ENCODE results near the gene WRNIP1.
A peak's percentile ranks its signal among the peaks of the same experiment; 100 is the strongest.

WRNIP1 gene

GRCh38 chr6:2763876-2764540 lies 1.2 kb upstream of the WRNIP1 start:
- peak in 1 of 2 experiments; percentile 10 for DNase-seq

- peak; percentile 39 to 70 for DNase-seq
Observed at GRCh38 chr6:2764610-2765165, 505 bp upstream of the WRNIP1 start.

DNA sequence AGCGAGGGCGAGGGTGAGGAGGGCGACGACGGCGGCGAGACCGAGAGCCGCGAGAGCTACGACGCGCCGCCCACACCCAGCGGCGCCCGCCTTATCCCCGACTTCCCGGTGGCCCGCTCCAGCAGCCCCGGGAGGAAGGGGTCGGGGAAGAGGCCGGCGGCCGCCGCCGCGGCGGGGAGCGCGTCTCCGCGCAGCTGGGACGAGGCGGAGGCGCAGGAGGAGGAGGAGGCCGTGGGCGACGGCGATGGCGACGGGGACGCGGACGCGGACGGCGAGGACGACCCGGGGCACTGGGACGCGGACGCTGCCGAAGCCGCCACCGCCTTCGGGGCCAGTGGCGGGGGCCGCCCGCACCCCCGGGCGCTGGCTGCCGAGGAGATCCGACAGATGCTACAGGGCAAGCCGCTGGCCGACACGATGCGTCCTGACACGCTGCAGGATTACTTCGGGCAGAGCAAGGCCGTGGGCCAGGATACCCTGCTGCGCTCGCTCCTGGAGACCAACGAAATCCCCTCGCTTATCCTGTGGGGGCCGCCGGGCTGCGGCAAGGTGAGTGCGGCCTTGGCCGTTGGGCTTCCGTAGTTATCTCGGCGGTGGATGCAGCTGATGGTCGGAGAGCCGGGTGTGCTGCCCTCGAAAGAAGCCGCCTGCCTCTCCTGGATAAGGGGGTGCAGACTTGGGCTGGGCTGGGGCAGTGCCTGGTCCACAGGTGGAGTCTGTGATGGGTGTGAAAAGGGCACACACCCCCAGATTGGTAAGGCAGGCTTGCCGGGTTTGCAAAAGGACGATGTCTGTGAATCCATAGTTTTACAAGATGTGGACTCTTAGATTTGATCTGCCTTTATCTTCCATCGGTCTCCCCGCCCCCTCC lies 938 bp downstream of the WRNIP1 start:
- DNase-seq = peak in 1 of 2 experiments; percentile 9

- no peak for DNase-seq
Observed at GRCh38 chr6:2766767-2767656, 1.8 kb downstream of the WRNIP1 start.

DNA sequence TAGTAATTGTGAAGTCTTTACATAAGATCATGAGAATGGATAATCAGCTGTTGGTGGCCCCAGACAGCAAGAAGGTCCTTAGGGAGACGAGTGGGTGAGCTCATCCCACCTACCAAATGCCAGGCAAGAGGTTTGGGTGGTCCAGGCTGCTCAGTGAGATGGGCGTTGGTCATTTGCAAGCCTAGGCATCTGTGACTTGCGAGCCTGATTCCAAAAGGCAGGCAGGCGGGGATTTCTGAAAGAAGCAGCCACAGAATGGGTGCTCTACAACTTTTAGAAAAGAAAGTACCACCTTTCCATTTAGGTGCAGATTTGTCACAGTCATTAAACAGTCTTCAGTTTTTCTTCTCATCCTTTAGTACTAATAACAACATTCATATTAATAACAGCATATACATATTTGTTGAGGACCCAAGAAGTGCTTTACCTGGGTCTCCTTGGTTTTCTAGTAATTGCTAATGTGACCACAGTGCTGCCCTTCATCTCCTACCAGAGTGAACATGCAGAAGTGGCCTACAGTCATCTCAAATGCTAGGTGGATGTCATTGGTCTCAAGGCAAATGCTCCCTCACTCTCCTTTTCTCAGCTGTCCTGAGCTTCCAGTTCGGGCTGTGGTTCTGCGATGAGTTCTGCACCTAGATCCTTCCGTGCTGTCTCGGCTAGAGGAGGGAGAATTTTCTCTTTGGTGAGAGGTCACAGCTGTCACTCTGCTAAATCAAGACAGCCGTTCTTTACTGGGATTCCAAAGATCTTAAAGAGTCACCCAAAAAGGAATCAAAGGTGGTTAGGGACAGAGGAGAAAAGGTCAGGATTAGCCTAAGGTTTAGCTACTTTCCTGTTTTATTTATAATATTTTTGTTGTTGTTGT lies 2.7 kb downstream of the WRNIP1 start:
- no peak for DNase-seq

GRCh38 chr6:2768696-2769095 lies 3.5 kb downstream of the WRNIP1 start:
- no peak for DNase-seq

DNA sequence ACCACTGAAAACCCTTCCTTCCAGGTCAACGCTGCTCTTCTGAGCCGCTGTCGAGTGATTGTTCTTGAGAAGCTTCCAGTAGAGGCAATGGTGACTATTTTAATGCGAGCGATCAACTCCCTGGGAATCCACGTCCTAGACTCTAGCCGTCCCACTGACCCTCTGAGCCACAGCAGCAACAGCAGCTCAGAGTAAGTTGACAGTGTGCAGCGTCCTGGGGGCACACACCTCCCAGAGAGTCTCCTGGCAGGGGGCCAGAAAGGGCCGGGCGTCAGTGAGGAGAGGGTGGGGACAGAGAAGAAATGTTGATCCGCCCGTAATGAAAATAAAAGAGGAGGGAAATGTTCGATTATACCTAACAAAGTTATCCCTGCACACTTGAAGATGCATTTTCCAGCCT lies 5.0 kb downstream of the WRNIP1 start:
- DNase-seq = no peak

DNA sequence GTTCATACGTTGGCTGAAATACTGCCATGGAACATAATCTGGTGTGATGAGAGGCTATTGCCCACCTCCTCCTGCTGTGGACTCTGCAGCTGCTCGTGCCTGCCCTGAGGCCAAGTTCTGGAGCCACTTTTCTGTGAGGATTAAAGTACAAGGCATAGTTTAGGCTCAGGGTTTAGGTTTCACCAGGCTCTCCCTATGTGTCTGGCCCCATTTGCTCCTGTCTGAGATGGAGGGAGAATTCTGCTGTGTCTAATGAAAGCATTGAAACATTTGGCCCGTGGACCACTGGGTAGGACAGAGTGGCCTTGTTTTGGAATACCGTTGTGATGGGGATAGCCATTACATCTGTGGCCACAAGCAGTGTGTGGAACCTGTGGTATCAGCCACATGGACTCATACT lies 5.9 kb downstream of the WRNIP1 start:
- DNase-seq = no peak

DNA sequence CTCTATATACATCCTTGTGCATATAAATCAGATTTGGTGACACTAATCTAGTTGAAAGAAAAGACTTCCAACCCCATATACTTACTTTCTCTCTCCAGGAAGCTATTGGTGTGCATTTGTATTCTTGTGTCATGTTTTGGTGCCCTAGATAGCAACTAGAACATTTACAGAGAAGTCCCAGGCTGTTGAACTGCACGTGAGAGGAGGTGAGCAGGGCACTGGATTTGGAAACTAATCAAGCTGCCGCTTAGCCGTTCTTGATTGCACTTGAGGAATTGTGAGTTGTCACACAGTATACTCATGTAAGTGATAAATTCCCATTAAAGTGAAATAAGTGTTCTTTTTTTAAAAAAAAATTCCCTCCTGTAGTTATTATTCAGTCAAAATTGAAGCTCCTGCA lies 7.6 kb downstream of the WRNIP1 start:
- DNase-seq = no peak

DNA sequence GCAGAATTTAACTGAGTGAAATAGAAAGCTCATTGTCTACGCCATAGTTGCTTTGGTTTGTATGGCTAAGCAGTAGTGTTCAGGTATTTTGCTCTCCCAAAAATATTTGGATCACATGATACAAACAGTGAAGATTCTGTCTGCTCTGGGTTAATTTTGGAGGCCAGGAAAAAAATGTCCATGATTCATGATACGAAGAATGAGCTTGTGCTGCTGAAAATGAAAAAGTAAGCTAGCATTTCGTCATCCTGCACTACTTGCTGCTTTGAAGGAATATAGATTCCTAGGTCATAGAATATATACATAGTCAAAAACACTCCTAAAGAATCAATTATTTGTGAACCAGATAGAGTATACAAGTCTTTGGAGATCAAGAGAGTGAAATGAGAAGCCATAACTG lies 8.3 kb downstream of the WRNIP1 start:
- no peak for DNase-seq

DNA sequence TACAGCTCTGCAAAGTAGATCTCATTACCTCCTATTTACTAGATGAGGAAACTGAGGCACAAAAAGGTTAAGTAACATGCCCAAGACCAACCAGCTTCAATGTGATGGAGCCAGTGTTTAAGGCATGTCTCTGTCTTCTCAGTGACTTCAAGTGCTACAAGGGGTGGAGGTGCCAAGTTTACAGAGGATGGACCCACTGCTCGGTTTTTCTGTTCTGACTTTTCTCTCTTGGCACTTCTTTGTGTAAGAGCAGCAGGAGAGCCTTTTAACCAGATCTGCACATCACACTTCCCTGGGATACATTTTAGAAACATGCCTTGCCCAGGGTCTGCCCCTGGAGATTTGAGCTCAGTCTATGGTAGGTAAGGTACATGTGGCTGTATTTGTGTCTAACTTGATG lies 9.8 kb downstream of the WRNIP1 start:
- DNase-seq = no peak

DNA sequence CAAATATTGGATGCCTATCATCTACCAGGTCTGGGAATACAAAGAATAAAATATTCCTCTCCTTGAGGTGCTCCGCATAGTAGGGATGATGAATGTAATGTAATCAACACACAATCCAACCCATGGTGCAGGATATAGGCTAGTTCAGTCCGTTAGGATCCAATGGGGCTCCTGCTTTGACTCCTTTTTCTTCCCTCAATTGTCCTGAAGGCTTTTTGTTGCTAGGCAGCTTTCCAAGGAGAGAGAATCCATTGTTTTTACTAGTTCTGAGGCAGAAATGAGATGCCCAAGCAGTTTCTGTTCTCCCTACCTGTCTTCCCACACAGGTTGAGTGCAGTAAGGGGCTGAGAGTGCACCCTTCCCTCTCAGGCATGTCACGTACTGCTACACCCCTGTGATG lies 12.1 kb downstream of the WRNIP1 start:
- no peak for DNase-seq

DNA sequence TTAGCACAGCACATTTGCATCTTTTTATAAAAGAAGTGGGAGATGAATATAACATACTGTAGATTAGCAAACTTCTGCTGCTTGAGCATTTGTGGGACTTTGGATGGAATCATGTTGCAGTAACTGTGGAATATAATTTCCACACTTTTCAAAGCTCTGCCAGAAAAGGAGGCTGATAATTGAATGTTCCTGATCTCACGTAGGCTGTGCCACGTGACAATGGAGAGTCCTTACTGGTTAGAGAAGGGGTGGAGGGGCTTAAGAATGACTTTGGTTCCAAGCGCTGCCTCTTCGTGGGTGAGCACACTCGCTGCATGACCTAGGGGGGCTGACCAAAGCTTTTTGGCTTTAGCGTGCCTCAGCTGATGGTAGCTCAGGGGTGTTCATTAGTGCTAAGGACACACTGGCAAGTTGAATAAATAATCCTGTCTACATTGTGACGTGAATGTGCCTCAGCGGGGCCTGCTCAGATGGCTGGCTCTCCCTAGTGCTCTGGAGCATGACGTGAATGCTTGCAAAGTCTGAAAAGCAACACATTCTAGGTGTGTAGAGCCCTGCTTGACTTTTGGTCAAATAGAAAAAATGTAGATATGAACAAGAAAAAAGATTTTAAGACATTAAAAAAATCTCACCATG lies 15.0 kb downstream of the WRNIP1 start:
- no peak for DNase-seq

DNA sequence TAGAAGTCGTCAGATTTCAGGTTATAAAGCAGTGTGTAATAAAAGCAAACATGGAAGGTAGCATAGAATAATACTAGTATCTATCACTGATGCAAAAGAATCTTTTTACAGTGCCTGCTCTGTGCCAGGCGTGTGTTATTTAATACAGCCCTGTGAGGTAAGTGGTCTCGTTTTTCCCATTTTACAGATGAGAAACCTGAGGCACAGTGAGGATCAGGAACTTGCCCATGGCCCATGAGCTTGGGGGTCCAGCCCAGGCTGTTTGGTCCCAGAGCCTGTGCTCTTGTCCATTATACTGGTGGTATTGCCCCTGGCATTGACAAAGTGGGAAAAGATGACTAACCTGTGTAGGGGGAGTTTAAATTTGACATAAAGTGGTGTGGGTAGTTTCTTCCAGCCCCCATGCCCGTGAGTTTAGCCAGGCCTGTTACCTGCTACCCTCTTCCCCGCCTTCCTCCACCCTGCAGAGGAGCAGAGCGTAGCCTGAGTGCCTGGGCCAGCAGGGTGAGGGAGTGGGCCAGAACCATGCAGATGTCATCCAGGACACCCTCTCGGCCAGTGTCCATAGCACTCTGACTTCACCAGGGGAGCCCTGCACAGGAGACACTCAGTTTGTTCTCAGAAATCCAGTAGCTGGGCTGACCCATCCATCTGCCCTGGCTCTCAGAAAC lies 16.6 kb downstream of the WRNIP1 start:
- DNase-seq = no peak

DNA sequence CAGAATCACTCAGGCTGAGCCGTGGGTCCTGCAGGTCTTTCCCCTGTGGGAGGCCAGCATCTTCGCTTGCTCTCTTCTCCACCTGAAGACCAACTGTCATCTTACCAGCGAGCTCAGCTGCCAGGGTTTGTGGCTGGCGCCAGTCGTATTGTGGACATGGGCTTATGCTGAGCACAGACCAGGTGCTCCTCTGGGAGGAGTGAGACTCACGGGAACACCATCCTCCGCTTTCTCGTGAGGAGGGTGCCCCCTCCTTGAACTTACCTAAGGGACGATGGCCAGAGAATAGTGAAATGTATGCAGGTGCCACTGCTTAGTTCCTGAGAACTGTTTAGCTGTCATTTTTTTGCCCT lies 17.1 kb downstream of the WRNIP1 start:
- DNase-seq = no peak

GRCh38 chr6:2782825-2783187 lies 17.6 kb downstream of the WRNIP1 start:
- no peak for DNase-seq

- no peak for DNase-seq
Observed at GRCh38 chr6:2783188-2783963, 18.2 kb downstream of the WRNIP1 start.

DNA sequence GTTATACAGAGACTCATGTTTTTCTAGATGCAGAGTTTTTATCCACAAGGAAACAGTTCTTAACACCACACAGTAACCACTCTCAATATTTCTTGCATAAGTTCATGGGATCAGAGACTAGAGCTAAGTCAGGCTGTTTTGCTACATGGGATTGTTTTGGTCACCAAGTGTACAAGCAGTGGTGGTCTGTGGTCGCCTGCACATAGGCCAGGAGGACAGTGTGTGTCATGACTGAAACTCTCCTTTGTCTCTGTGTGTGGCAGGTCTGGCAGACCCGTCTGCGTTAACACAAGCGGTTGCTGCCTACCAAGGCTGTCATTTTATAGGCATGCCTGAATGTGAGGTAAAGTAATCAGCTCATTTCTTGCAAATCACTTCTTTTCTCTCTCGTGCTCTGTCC lies 18.9 kb downstream of the WRNIP1 start:
- no peak for DNase-seq

DNA sequence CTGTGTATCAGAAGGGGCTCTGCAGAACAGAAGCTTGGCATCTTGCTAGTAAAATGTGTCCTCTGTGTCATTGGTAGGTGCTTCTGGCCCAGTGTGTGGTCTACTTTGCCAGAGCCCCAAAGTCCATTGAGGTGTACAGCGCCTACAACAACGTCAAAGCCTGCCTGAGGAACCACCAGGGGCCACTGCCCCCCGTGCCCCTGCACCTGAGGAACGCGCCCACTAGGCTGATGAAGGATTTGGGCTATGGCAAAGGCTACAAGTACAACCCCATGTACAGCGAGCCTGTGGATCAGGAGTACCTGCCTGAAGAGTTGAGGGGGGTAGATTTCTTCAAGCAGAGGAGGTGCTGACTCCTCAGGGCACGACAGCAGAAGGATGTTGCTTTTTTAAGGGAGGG lies 19.7 kb downstream of the WRNIP1 start:
- no peak for DNase-seq

GRCh38 chr6:2786269-2786668 lies 21.1 kb downstream of the WRNIP1 start:
- DNase-seq = no peak

Measured in NCI-H187 (cell line).